Eye (tissue), 1 donor: ENCODE results near the gene DMD.
"Not testable (repeated sequence)": the region's sequence is repeated elsewhere in the genome, so short reads cannot be mapped to it uniquely, and the experiment has no call there.

Experiments
- DNase-seq: peaks from one replicate; pipeline ENCODE4 v3.0.0-alpha.2; 2015

DMD gene

DNA sequence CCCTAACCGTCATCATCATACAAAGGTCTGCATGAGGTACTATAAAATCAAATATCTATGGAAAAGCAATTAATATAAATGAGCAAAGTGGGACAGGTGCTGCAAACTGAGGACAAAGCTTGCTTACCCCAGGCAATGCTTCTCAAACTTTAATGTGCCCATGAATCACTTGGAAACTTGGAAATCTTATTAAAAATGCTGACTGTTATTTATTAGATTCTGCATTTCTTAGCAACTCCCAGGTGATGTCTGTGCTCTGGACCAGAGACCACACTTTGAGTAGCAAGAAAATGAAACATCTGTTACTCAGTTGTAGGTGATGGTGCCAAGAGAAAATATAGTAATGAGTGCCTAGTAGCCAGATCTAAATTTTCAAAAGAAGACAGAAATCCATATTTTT lies 1249.1 kb downstream of the DMD start:
- DNase-seq = no peak

DNA sequence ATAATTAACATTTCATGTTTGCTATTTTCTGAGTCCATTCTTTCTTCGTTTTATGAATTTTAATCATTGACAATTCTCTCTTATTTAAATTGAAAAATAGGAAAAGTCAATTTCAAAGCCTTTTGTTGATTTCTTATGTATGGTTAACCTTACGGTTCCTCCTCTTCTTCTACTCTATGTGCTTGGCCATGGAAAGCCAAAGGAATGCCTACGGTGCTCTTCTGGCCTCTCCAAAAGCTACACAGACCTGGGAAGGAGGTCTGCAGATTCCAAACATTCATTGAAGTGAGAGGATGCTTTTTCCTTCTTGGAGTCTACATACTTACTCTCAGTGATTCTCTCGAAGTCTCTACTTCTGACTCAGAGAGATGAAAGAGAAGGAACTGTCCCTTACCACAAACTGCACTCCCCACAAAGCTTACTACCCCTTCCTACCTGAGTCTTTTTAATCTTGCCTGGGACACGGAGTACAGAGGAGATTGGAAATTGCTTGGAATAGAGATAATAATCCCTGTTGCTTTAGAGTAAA lies 1276.4 kb downstream of the DMD start:
- no peak for DNase-seq

DNA sequence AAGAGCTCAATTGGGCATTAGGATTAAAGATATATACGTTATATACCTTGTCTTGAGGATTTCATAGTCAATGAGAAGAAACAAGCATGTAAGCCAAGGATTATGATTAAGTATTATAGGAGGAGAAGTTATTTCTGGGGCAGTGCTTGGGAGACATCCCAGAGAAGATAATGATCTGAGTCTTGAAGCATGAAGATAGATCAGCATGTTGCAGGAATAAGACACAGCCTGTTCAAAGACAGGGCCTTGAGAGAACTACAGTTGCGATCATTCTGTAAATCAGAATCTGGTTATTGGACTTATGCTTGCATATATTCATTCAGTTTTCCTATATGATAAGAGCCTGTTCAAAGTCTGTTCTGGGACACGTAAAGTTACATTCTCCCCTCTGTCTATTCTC lies 1277.3 kb downstream of the DMD start:
- no peak for DNase-seq

DNA sequence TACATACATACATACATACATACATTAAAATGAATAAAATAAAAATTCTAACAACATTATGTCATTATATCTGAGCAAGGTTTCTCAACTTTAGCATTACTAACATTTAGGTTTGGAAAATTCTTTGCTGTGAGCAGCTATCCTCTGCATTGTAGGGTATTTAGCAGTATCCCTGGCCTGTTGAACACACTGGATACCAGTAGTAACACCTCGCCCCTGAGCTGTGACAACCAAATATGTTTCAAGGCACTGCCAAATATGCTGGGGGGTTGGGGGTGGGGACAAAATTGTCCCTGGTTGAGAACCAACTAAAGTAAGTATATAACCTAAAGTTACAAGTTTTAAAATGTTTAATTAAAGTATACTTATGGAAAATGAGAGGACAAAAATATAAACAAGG lies 1278.6 kb downstream of the DMD start:
- DNase-seq = no peak

DNA sequence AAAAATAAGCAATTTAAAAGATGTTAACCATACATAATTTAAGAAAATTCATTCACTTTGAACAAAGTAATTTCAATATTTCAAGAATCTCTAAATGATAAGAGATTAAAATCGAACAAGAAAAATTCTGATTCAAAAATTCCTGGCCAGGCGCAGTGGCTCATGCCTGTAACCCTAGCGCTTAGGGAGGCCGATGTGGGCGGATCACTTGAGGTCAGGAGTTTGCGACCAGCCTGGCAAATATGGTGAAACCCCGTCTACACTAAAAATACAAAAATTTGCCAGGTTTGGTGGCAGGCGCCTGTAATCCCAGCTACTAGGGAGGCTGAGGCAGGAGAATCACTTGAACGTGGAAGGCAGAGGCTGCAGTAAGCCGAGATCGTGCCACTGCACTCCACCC lies 1279.0 kb downstream of the DMD start:
- DNase-seq = not testable (repeated sequence)

DNA sequence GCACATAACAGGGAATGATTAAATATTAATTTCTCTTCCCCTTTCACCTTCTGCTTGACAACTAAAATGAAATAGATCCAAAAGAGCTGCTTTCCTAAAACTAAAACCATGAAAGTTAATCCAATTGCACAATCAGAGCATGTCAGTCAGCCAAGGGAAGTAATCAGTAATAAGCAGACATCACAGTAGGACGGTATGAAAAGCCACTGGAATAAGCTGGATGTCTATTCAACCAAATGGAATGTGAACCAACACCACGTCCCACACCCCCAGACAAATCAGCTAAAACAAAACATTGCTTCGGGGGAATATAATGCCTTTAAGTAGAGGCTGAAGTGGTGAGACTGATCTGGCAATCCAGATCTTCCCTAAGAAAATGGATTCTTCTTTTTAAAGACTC lies 1280.1 kb downstream of the DMD start:
- peak; percentile 3 for DNase-seq

DNA sequence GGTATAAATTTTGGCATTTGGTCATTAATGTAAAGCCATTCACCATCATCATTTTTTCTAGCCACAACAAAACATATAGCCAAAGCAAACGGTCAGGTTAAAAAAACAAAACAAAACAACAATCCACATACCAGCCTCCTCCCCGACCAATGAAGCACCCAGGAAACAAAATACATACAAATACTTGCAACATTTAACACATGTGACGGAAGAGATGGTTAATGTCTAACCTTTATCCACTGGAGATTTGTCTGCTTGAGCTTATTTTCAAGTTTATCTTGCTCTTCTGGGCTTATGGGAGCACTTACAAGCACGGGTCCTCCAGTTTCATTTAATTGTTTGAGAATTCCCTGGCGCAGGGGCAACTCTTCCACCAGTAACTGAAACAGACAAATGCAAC lies 1282.0 kb downstream of the DMD start:
- peak; percentile 1 for DNase-seq

DNA sequence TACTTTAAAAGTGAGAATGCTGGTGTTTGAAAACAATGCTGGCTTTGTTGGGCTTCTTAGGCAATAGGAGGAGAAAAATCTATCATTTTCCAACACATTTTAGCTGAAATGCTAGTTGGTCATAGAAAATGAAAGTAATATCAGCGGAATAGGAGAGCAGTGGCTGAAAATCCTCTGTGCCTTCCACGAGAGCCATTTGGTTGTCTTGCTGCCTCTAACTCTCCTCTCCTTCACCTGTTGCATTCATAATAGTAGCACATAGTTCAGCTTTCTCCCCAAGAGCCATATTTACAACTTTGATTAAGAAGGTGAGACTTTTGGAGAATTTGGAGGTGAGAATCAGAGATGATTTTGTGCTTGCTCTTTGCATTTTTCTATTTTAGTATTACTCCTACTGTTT lies 1290.1 kb downstream of the DMD start:
- no peak for DNase-seq

DNA sequence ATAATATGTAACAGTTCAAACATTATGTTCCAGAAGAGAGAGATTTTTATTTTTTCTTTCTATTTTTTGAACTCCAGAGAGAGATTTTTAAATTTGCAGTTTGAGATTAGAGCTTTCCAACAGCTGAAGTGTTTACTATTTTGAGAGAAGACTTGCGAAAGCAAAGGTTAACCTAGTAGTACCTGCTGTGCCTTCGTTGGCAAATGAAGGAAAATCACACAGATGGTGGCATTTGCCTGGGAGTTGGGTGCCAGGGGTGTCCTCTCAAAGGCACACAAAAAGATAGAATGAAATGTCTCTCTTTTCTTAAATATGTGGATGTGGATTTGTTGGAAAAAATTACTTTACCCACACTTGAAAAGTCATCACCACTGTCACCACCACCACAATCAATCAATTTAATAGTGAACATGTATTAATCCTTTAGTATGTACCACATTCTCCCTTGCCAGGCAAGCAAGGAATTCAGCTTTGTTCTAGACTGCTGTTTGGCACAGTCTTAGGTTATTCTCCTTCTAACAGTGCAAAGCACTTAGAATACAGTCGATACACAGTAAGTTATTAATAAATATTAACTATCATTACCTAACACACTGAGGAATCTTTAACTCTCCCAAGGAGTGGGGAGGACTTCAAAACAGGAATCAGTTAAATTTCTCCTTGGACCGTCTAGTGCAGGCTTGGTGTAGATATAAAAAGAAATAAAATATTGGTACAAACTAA lies 1301.3 kb downstream of the DMD start:
- no peak for DNase-seq

DNA sequence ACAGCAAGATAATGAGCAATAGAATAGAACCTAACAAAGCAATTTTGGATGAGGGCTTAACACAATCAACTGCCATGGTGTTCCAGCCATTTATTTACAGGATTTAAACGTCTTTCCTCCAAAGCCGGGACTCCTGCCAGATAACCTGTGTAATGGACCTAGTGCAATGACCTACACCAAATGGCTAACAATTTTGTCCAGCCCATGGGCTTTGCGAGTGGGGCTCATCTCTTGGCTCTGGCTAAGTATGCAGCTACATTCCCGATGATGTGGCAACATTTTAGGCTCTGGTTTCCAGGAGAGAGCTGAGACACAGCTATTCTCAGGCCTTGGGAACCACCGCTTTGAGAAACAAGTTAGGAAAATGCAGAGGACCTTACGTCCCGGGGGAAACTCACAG lies 1317.2 kb downstream of the DMD start:
- DNase-seq = no peak

DNA sequence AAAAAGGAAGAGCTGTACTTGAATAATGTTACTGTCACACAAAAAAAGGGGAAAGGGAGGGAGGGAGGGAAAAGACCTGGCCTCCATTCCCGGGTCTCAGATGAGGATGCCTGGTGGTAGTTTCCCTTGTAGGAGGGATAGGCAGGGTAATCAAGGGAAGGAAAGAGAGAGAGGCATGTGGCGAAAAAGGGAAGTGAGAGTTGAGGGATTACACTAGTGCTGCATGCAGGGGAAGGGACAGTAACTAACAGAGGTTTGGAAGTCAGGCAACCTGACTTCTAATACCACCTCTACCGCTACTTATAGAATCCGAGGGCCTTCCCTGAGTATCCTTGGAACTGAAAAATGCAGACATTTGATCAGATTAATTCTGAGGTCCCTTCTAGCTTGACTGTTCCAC lies 1317.8 kb downstream of the DMD start:
- no peak for DNase-seq

DNA sequence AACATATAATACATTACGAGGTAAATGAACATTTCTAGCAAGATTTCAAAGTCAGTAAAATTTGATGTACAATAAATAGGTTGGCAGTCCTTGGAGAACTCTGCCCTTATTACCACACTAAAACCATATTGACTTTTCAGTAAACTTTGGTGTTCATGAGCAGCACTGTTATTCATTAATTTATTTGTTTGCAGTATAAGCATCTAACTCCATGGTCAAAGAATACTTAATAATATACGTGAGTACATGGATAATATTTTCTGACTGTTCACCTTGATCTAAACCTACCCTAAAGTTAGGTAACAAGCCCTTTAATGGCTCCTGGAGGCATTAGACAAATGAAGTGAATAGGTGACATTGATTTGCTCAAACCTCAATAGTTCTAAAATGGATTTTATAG lies 1322.3 kb downstream of the DMD start:
- DNase-seq = no peak

DNA sequence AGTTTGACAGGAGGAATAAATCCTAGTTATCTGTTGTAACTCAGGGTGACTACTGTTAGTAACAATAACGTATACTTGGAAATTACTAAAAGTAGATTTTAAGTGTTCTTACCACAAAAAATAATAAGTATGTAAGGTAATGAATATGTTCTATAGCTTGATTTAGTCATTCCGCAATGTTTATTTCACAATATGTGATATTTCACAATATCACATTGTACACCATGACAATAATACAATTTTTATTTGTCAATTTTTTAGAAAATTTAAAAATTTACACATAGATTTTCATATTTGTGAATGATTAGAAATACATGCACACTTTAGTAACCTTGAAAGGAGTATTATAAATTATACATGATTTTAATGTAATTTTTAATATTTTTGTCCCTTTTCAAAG lies 1326.8 kb downstream of the DMD start:
- no peak for DNase-seq

DNA sequence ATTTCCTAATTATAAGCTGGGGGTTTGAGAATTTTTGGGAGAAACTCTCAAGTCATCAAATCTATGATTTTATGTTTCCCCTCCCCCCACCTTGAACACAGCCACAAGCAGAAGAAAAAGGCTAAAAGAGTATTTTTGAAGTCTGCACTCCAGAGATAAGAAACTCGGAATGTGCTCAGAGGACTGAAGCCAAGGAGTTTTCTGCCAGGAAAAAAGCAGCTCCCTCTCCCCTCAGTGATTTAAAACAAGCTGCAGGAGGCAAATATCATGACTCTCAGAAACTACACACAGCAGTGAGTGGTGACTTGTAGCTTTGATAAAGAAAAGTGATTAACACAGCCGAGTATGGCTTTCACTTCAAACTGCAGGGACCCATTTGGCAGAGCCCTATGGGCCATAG lies 1339.3 kb downstream of the DMD start:
- peak; percentile 2 for DNase-seq

DNA sequence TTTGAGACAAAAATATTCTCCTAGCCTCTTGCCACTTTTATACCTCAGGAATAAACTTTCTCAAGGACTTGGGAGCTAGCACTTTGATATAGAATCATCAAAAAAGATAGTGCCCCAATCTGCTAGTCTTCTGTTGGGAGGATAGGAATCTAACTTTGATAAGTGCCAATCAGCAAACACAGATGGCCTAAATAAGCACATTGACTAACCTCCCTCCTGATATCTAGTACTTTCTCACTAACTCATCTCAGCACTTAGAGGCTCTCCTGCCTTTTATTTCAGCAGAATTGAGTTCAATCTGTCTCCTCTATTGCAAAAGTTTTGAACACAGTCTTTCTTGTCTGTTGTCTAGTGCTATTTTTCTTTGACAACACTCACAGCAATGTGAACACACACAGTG lies 1341.1 kb downstream of the DMD start:
- DNase-seq = no peak

DNA sequence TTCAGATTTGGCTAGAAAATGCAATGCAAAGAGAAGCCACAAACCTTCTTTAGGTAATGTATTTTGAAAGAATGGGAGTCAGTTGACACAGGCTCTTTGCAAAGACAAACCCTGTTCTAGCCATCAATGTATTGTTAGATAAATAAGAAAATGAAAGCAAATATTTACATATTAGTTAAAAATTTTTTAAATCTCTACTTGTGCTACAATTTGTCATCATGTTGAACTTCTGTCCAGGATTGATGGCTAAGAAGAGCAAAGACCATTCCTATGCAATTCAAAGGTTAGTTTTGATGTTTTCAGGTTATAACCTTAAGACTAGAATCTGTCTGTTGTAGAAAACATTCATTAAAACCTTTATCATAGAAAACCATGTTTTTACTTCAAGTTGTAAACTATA lies 1350.7 kb downstream of the DMD start:
- no peak for DNase-seq

DNA sequence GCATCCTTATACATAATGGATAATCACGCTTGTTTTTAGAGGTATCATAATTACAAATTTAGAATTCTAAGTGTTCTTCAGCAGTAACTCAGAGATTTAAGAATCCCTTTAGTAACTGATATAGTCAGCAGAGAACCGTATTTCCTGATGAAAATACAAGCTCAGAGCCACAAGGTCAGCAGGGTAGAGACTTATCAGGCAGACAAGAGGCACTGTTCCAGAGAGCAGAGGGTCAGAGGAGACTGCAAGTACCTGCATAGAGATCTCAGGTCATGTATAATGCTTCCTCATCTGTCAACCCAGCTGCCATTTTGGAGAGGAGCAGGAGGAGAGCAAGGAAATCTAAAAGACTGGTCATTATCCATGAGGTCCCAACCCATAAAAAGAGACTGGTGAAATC lies 1352.4 kb downstream of the DMD start:
- no peak for DNase-seq

DNA sequence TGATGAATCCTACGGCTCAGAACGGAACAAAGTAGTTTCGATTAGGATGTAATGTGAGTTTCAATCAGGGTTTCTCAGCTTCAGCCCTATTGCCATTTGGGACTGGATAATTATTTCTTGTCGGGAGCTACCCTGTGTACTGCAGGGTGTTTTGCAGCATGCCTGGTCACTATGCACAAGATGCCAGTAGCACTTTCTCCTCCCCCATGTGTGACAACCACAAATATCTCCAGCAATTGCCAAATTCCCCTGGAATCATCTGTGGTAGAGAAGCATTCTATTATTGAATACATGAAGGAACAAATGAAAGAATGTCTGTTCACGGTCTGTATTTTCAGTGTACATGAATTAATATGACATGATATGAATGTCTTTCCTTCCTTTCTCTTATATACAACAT lies 1356.6 kb downstream of the DMD start:
- DNase-seq = no peak

DNA sequence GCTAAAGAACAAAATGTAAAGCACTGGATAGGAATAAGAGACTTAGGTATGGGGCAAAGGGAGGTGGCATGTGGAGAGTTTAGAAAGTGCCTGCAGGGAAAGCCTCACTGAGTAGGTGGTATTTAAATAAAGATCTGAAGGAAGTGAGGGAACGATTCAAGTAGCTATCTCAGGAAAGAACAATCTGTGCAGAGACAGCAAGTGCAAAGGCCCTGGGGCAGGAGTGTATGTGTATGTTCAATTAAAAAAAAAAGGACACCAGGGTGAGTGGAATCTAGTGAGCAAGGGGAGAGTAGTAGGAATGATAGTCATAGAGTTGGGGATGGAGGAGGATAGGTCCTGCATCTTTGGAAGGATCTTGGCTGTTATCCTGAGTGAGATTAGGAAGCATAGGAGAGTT lies 1359.6 kb downstream of the DMD start:
- no peak for DNase-seq

DNA sequence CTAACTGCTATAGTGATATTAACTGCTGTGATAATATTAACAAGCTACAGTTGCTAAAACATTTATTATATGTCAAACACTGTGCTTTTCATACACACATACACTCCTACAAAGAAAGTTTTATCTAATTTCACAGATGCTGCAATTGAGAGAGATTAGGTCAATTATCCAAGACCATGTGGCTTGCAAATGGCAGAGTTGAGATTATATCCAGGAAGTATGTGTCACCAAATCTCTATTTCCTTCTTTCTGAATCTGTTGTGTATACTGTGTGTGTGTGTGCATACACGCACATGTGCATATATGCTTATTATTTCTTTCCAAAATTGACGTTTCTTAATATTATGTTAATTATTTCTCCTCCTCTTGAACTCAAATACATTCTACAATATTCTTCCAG lies 1363.6 kb downstream of the DMD start:
- no peak for DNase-seq

DNA sequence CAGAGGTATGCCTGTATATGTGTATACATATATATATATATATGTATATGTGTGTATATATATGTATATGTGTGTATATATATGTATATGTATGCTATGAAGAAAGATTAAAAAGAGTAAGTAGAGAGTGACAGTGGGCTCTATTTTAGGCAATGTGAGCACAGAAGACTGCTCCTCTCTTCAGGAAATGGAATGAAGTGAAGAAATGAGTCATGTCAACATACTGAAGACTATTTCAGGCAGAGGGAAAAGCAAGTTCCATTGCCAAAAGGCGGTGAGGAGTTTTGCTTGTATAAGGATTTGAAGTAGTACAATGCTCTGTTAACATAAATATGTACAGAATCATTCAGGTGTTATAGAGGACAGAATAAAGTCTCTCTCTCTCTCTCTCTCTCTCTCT lies 1366.3 kb downstream of the DMD start:
- no peak for DNase-seq

DNA sequence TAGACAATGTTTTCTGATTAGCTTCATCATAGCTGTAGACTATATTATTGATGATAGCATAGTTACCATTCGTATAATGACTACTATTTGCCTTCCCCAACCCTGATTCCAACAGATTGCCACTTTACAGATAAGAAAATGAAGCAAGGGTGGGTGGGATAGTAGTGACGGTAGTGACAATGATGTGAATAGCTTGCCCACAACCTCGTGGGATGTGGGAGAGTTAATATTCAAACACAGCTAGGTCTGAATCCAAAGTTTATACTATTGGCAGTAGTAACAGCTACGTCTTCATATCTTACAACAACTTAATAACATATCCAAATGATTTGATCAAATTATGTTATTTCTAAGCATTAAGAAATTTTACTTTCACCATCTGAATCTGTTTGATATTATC lies 1372.7 kb downstream of the DMD start:
- no peak for DNase-seq

DNA sequence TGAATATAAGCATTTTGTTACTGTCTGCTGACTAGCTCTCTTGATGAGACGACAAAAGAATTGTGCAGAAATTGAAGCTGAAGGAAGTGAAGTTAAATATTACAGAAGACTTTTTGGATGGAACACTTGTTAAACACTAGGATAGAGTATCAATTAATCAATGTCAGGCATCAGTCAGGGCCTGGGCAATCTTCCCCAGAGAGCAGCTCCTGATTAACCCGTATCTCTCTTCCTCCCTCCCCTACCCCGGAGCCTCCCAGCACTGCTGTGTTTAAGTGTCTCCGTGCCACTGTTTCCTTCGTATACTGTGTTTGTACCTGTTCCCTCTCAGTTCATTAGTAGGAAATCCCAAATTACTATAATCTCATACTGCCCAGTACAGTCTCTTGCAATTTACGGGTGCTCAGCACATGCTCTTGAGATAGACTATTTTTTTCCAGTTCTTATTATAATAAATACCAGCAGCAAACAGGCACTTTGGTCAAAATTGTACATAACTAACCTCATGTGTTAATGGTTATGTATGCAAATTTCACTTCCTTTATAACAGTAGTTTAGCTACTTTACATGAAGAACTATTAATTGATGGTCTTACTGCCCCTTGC lies 1373.8 kb downstream of the DMD start:
- no peak for DNase-seq

DNA sequence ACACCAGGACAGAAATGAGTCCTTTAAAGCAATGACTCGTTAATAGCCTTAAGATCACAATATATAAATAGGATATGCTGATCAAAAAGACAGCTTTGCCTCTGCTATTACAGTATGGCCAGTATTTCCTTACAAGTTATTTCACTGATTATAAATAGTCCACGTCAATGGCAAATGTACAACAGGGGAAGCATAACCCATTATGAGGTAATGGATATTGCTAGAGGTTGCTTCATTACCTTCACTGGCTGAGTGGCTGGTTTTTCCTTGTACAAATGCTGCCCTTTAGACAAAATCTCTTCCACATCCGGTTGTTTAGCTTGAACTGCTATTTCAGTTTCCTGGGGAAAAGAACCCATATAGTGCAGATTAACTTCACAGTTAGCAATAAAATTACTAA lies 1374.9 kb downstream of the DMD start:
- DNase-seq = no peak

DNA sequence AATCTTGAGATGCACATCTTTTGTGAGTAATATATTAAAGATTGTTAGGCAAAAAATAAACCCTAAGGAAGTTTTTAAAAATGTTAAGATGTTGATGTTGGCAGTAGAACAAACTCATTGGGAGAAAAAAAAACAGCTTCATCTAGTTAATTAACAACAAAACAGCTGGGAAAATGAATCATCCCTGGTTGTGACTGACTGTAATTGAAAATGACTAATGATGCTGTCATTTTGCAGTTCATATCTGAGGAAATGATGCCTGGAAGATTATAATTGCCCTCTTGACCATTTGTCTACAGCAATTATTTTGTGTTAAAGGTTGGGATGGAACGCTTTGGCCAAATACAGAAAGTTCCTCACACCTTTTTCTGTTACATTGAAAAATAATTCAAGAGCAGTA lies 1379.1 kb downstream of the DMD start:
- peak; percentile 3 for DNase-seq
